Smooth muscle cell (in vitro differentiated cells): ENCODE results near the gene ELF1. TPM values are rescaled to one million over a fixed set of nuclear protein-coding genes. Genes with fewer than 3 reads are reported as not detected.
A peak's percentile ranks its signal among the peaks of the same experiment; 100 is the strongest.

Source experiments
- DNase-seq: peaks from one replicate; lab custom pipeline; 2025; ENCODE audit not compliant: unreplicated experiment; lab: John Stamatoyannopoulos, UW
- H2AFZ ChIP-seq: fragments of 200-600 bp; sonication (generic); 2 replicates; pipeline ENCODE4 v1.6.0; 2016; ENCODE audit warnings: antibody characterized with exemption, low read depth, mild to moderate bottlenecking
- H3F3A ChIP-seq: fragments of 200-600 bp; sonication (generic); 2 replicates; pipeline ENCODE4 v1.6.0; 2017; ENCODE audit warnings: antibody characterized with exemption, low read depth
- H3K27ac ChIP-seq: fragments of 200-600 bp; sonication (generic); 2 replicates; pipeline ENCODE4 v1.5.1; 2016; ENCODE audit warnings: low read depth, mild to moderate bottlenecking
- H3K27me3 ChIP-seq: fragments of 200-600 bp; sonication (generic); 2 replicates; pipeline ENCODE4 v1.6.1; 2016; ENCODE audit warnings: low read depth, mild to moderate bottlenecking
- H3K36me3 ChIP-seq: fragments of 200-600 bp; sonication (generic); 2 replicates; pipeline ENCODE4 v1.5.1; 2016; ENCODE audit warnings: low read depth
- H3K4me1 ChIP-seq: fragments of 200-600 bp; sonication (generic); 2 replicates; pipeline ENCODE4 v1.5.1; 2016; ENCODE audit warnings: low read depth
- H3K4me2 ChIP-seq: fragments of 200-600 bp; sonication (generic); 2 replicates; pipeline ENCODE4 v1.6.0; 2016; ENCODE audit warnings: mild to moderate bottlenecking
- H3K4me3 ChIP-seq: fragments of 200-600 bp; sonication (generic); 2 replicates; pipeline ENCODE4 v1.5.1; 2016; ENCODE audit warnings: mild to moderate bottlenecking
- H3K79me2 ChIP-seq: fragments of 200-600 bp; sonication (generic); 2 replicates; pipeline ENCODE4 v1.6.0; 2016; ENCODE audit warnings: low read depth, mild to moderate bottlenecking
- H3K9ac ChIP-seq: fragments of 200-600 bp; sonication (generic); 2 replicates; pipeline ENCODE4 v1.6.0; 2016; ENCODE audit warnings: low read depth
- H3K9me3 ChIP-seq: fragments of 200-600 bp; sonication (generic); replicated peaks from 2 replicates; pipeline ENCODE4 v1.5.1; 2016; ENCODE audit warnings: low read depth
- H4K20me1 ChIP-seq: fragments of 200-600 bp; sonication (generic); 2 replicates; pipeline ENCODE4 v1.6.0; 2016; ENCODE audit warnings: low read depth
- CTCF ChIP-seq: fragments of 200-600 bp; sonication (generic); IDR thresholded peaks from 2 replicates; pipeline ENCODE4 v1.5.1; 2017; ENCODE audit warnings: borderline replicate concordance, mild to moderate bottlenecking, antibody characterized with exemption; ENCODE audit not compliant: insufficient read depth, poor library complexity, severe bottlenecking
- WGBS: methylation state at CpG from one replicate; pipeline ENCODE4 v1.1.7; 2016; ENCODE audit warnings: low lambda C conversion rate; 5-methylcytosine and 5-hydroxymethylcytosine counted together
- polyA plus RNA-seq: library from polyadenylated mRNA; unstranded; fragments of >200 nt; fragmentation: Nextera tagmentation; extraction: Ambion mirVana; gene quantifications from 2 replicates; pipeline ENCODE4 v1.2.1, GENCODE V29; 2016
- total RNA-seq: library from RNA; depleted of rRNA; stranded (reverse); fragments of >200 nt; gene quantifications from 2 replicates; pipeline ENCODE4 v1.2.3, GENCODE V29; 2014

Gene ELF1
- total and polyA plus RNA-seq, 2 experiments from 2014 or later: 21.2 to 53.1 TPM

- no peaks in the 10 kb centered on the region for H3K27me3 ChIP-seq
- no peak overlapping the region for H3K4me2 ChIP-seq
- H3K36me3 ChIP-seq: no peaks in the 10 kb centered on the region
- no peak for DNase-seq
- no peaks in the 10 kb centered on the region for H3F3A ChIP-seq
- no peaks in the 10 kb centered on the region for H3K4me1 ChIP-seq
- no peaks in the 10 kb centered on the region for H3K9me3 ChIP-seq
- H3K79me2 ChIP-seq: peaks cover 96% of the 10 kb centered on the region
- H4K20me1 ChIP-seq: peaks cover 98% of the 10 kb centered on the region
- H2AFZ ChIP-seq: no peak overlapping the region
- WGBS: 52% methylated on average over 4 of the region's 4 CpGs
- TF ChIP-seq CTCF: no peak
- H3K9ac ChIP-seq: no peak overlapping the region
- H3K27ac ChIP-seq: no peak overlapping the region
- no peak overlapping the region for H3K4me3 ChIP-seq
Measured at GRCh38 chr13:41025518-41025917, 6.4 kb upstream of the ELF1 start.

- H3K9ac ChIP-seq: peak overlapping the region; percentile 82
- TF ChIP-seq CTCF: no peak
- no peak overlapping the region for H2AFZ ChIP-seq
- H3K4me3 ChIP-seq: peak overlapping the region; percentile 59
- peaks cover 20% of the 10 kb centered on the region for H3K4me1 ChIP-seq
- H3K36me3 ChIP-seq: no peaks in the 10 kb centered on the region
- no peaks in the 10 kb centered on the region for H3K9me3 ChIP-seq
- no peaks in the 10 kb centered on the region for H3K27me3 ChIP-seq
- DNase-seq: no peak
- peak overlapping the region; percentile 89 for H3K27ac ChIP-seq
- H3F3A ChIP-seq: no peaks in the 10 kb centered on the region
- peaks cover 72% of the 10 kb centered on the region for H4K20me1 ChIP-seq
- peaks cover 96% of the 10 kb centered on the region for H3K79me2 ChIP-seq
- peak overlapping the region; percentile 71 for H3K4me2 ChIP-seq
- 84% methylated on average over 2 of the region's 2 CpGs for WGBS
Measured at GRCh38 chr13:41019578-41020347, 647 bp upstream of the ELF1 start.

GRCh38 chr13:41018602-41018948 is 541 bp downstream of the ELF1 start:
- Histone ChIP-seq H3K9ac (peak overlapping the region; percentile 82), H3K27me3 (no peaks in the 10 kb centered on the region), H3K27ac (peak overlapping the region; percentile 89), H3K9me3 (no peaks in the 10 kb centered on the region), H4K20me1 (peaks cover 71% of the 10 kb centered on the region), H2AFZ (no peak overlapping the region), H3F3A (no peaks in the 10 kb centered on the region), H3K4me2 (peak overlapping the region; percentile 71), H3K79me2 (peaks cover 96% of the 10 kb centered on the region), H3K36me3 (no peaks in the 10 kb centered on the region), H3K4me3 (peak overlapping the region; percentile 59), H3K4me1 (peaks cover 20% of the 10 kb centered on the region)
- TF ChIP-seq CTCF: no peak
- WGBS: 89% methylated on average over 1 of the region's 1 CpG
- no peak for DNase-seq
